HepG2 (cell line): ENCODE results near the gene MYLK3. TPM values are rescaled to one million over a fixed set of nuclear protein-coding genes. Genes with fewer than 3 reads are reported as not detected.

Source experiments
- ATAC-seq: fragments of 200-7000 bp; cut with Tn5 transposase; 3 replicates; pipeline ENCODE4 v1.9.1; 2020; ENCODE audit warnings: mild to moderate bottlenecking, moderate library complexity
- BruUV-seq: library from RNA; stranded (reverse); fragments of 400-500 nt; replicated peaks from 2 replicates; lab custom pipeline; 2021; lab: Mats Ljungman, UMichigan
- CTCF ChIA-PET: fragments of 300-600 bp; formaldehyde crosslinking; extraction: SDS; loops from one replicate; lab custom pipeline; 2021; ENCODE audit warnings: low total read pairs, inconsistent platforms, low intra/inter-chr PET ratio; lab: Yijun Ruan, JAX
- POLR2A ChIA-PET: fragments of 350-600 bp; sonication (Branson Sonifier 250); formaldehyde crosslinking; loops from one replicate; lab custom pipeline; 2020; ENCODE audit warnings: antibody characterized with exemption, inconsistent platforms; lab: Yijun Ruan, JAX
- DNase-seq: peaks from one replicate; pipeline ENCODE4 v3.0.0-alpha.2; 2015; ENCODE audit warnings: low spot score
- FAIRE-seq: peaks from 3 replicates; lab custom pipeline; 2011; peaks lifted over from hg19 to GRCh38; lab: Jason Lieb, UNC
- H2AFZ ChIP-seq: one replicate; pipeline ENCODE4 v1.6.1; 2011; ENCODE audit warnings: low read length, inconsistent platforms
- H3K27ac ChIP-seq: fragments of 300-600 bp; 3 replicates; pipeline ENCODE4 v1.8.0; 2011; ENCODE audit warnings: mixed run types, mild to moderate bottlenecking, mixed read lengths, low read length, inconsistent platforms; ENCODE audit not compliant: insufficient read depth; ENCODE audit errors: extremely low read length
- H3K27me3 ChIP-seq, 2 experiments: fragments of 200-600 bp in 1 of 2; 2 replicates in 1 of 2; 3 replicates in 1 of 2; pipeline versions ENCODE4 v1.6.0 to v1.8.0; 2011; ENCODE audit warnings: low read length in 2 of 2, mild to moderate bottlenecking in 2 of 2, moderate library complexity in 2 of 2, inconsistent platforms in 1 of 2; ENCODE audit not compliant: insufficient read depth in 2 of 2, control insufficient read depth in 1 of 2
- H3K36me3 ChIP-seq, 2 experiments: fragments of 200-600 bp in 1 of 2; replicated peaks in 1 of 2; 2 replicates in 1 of 2; 3 replicates in 1 of 2; pipeline versions ENCODE4 v1.5.1 to v1.8.0; 2011; ENCODE audit warnings: low read length in 2 of 2, inconsistent platforms in 1 of 2; ENCODE audit not compliant: insufficient read depth in 2 of 2, control insufficient read depth in 1 of 2
- H3K4me1 ChIP-seq: 2 replicates; pipeline ENCODE4 v1.5.1; 2012; ENCODE audit warnings: low read length, inconsistent platforms; ENCODE audit not compliant: insufficient read depth
- H3K4me2 ChIP-seq: 2 replicates; pipeline ENCODE4 v1.6.0; 2011; ENCODE audit warnings: low read depth, low read length, inconsistent platforms
- H3K4me3 ChIP-seq, 3 experiments: fragments of 200-600 bp in 1 of 3; sonication (generic), shearing (Covaris generic) in 1 of 3; replicated peaks in 1 of 3; 2 replicates each; pipeline ENCODE4 v1.5.1; 2011 to 2016; ENCODE audit warnings: low read length in 3 of 3, inconsistent platforms in 2 of 3, low read depth in 2 of 3, mild to moderate bottlenecking in 2 of 3, control low read depth in 1 of 3, mixed read lengths in 1 of 3; ENCODE audit not compliant: insufficient read depth in 1 of 3
- H3K79me2 ChIP-seq: one replicate; pipeline ENCODE4 v1.6.1; 2011; ENCODE audit warnings: low read length, inconsistent platforms; ENCODE audit not compliant: insufficient read depth
- H3K9ac ChIP-seq: 2 replicates; pipeline ENCODE4 v1.6.0; 2011; ENCODE audit warnings: mild to moderate bottlenecking, low read depth, low read length, inconsistent platforms; ENCODE audit not compliant: insufficient read depth
- H3K9me3 ChIP-seq: 2 replicates; pipeline ENCODE4 v1.5.1; 2012; ENCODE audit warnings: mild to moderate bottlenecking, low read length
- H4K20me1 ChIP-seq: 2 replicates; pipeline ENCODE4 v1.6.0; 2011; ENCODE audit warnings: inconsistent platforms, mild to moderate bottlenecking, low read length, moderate library complexity; ENCODE audit not compliant: insufficient read depth
- ELF3 ChIP-seq: IDR thresholded peaks from 2 replicates; pipeline ENCODE4 v1.6.1; 2016; ENCODE audit warnings: missing genetic modification reagents, missing compliant biosample characterization
- ERF ChIP-seq: IDR thresholded peaks from 2 replicates; pipeline ENCODE4 v1.6.1; 2018; ENCODE audit warnings: missing biosample characterization, missing genetic modification reagents
- FOXO1 ChIP-seq: sonication (generic); formaldehyde crosslinking; IDR thresholded peaks from 2 replicates; pipeline ENCODE4 v1.4.0; 2020; ENCODE audit warnings: missing genetic modification reagents
- IRF2 ChIP-seq: IDR thresholded peaks from 2 replicates; pipeline ENCODE4 v1.6.1; 2018; ENCODE audit warnings: missing genetic modification reagents, missing compliant biosample characterization
- KDM3A ChIP-seq: IDR thresholded peaks from 2 replicates; pipeline ENCODE4 v1.6.1; 2018; ENCODE audit warnings: low read depth, missing compliant biosample characterization
- MIER2 ChIP-seq: IDR thresholded peaks from 2 replicates; pipeline ENCODE4 v1.6.1; 2016; ENCODE audit warnings: missing biosample characterization, missing genetic modification reagents
- NFYC ChIP-seq: IDR thresholded peaks from 2 replicates; pipeline ENCODE4 v1.6.1; 2016; ENCODE audit warnings: missing genetic modification reagents, missing compliant biosample characterization
- RFX1 ChIP-seq: fragments of 450-650 bp; IDR thresholded peaks from 2 replicates; pipeline ENCODE4 v1.6.1; 2017
- SALL1 ChIP-seq: sonication (generic); formaldehyde crosslinking; IDR thresholded peaks from 2 replicates; pipeline ENCODE4 v1.8.0; 2022; ENCODE audit warnings: mild to moderate bottlenecking, missing genetic modification reagents
- SMAD3 ChIP-seq: sonication (generic); formaldehyde crosslinking; IDR thresholded peaks from 2 replicates; pipeline ENCODE4 v1.4.0; 2020; ENCODE audit warnings: missing genetic modification reagents
- STAG1 ChIP-seq: sonication (generic); formaldehyde crosslinking; IDR thresholded peaks from 2 replicates; pipeline ENCODE4 v1.4.0; 2020; ENCODE audit warnings: missing genetic modification reagents
- TAF15 ChIP-seq: fragments of 200-400 bp; formaldehyde crosslinking; IDR thresholded peaks from one replicate; pipeline ENCODE4 v1.6.1; 2018; ENCODE audit warnings: mild to moderate bottlenecking, low read depth, low read length; ENCODE audit not compliant: poor library complexity, severe bottlenecking
- XRCC5 ChIP-seq: fragments of 200-400 bp; formaldehyde crosslinking; optimal IDR thresholded peaks from 2 replicates; pipeline ENCODE3; 2017; ENCODE audit warnings: mild to moderate bottlenecking, low read length
- ZNF331 ChIP-seq: sonication (generic); formaldehyde crosslinking; IDR thresholded peaks from 2 replicates; pipeline ENCODE4 v1.4.0; 2020; ENCODE audit warnings: missing genetic modification reagents
- WGBS: methylation state at CpG from one replicate; pipeline ENCODE4 v1.1.6; 2017; ENCODE audit warnings: low lambda C conversion rate; 5-methylcytosine and 5-hydroxymethylcytosine counted together
- in situ Hi-C: cut with HindIII; loops from 2 replicates; pipeline ENCODE4 v1.10.0; 2017; ENCODE audit warnings: low pct_unique_long_range_greater_than_20kb; ENCODE audit not compliant: extremely low pct_ligation_motif_present
- intact Hi-C: fragments of 100-400 bp; cut with micrococcal nuclease; formaldehyde crosslinking; loops from one replicate; pipeline ENCODE4 v1.10.0; 2022; ENCODE audit not compliant: unreplicated experiment
- polyA plus RNA-seq, 8 experiments: library from polyadenylated mRNA; depleted of rRNA in 3 of 8; stranded (reverse) in 7 of 8; unstranded in 1 of 8; fragments of >200 nt; fragmentation: Illumina TruSeq in 4 of 8; extraction: Trizol in 4 of 8; gene quantifications; 2 replicates each; pipeline versions ENCODE4 v1.2.1 to v1.2.3, GENCODE V29; 2011 to 2016; ENCODE audit warnings: low read depth in 4 of 8, missing spikeins in 1 of 8, mixed read lengths in 1 of 8; ENCODE audit not compliant: insufficient read depth in 1 of 8
- total RNA-seq, 5 experiments: library from RNA; depleted of rRNA; stranded (reverse); fragments of >200 nt; fragmentation: Illumina TruSeq; extraction: Trizol; gene quantifications; 2 replicates each; pipeline ENCODE4 v1.2.3, GENCODE V29; 2016; ENCODE audit warnings: low read depth in 1 of 5
- TF ChIP-seq, protein P1 (sequence below): IDR thresholded peaks from 2 replicates; pipeline ENCODE4 v1.6.1; 2012; ENCODE audit warnings: inconsistent platforms
- TF ChIP-seq, protein P2 (sequence below): sonication (generic); IDR thresholded peaks from 2 replicates; pipeline ENCODE4 v1.6.1; 2016; ENCODE audit warnings: low read depth, borderline replicate concordance
- TF ChIP-seq, protein P3 (sequence below): sonication (generic); formaldehyde crosslinking; IDR thresholded peaks from 2 replicates; pipeline ENCODE4 v1.5.1; 2020; ENCODE audit warnings: mild to moderate bottlenecking, moderate library complexity, missing genetic modification reagents
- TF ChIP-seq, protein P4 (sequence below): sonication (generic); formaldehyde crosslinking; IDR thresholded peaks from 2 replicates; pipeline ENCODE4 v1.4.0; 2020; ENCODE audit warnings: mild to moderate bottlenecking, missing genetic modification reagents
- TF ChIP-seq, protein P5 (sequence below): sonication (generic); formaldehyde crosslinking; IDR thresholded peaks from 2 replicates; pipeline ENCODE4 v1.4.0; 2020; ENCODE audit warnings: missing genetic modification reagents

Gene MYLK3
- total and polyA plus RNA-seq, 2 of the 13 experiments (the other 11 are each of a cell fraction or from before 2014, with no cell fraction given), result 0.04 to 0.18 TPM

DNA sequence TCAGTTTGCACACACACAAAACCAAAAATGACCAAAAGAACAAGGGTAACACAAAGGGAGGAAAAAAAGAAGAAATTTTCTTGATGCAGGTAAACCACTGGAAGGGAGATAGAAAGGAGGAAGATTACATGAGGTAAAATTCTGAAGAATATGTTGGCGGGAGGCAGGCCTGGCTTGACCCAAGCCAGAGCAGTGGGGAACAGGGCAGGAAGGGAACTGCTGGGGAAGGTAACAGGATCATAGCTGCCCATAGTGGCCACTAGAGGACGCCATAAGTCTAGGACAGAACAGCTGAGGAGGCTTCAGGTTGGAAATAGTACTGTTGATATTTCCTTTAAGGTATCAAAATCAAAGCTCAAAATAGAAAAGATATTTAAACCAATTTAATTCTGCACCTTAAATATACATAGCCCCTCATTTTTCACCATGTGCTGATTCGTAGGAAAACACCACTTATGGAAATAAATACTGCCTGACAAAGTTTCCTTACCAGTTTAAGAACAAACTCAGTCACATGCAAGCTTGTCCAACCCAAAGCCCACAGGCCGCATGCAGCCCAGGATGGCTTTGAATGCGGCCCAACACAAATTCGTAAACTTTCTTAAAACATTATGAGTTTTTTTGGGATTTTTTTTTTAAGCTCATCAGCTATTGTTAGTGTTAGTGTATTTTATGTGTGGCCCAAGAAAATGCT lies 74.7 kb downstream of the MYLK3 start:
- peaks cover 13% of the 10 kb centered on the region for H3K4me1 ChIP-seq
- in situ Hi-C loops (no loop called here), intact Hi-C loops (loop anchor here (1.0 kb wide), 2 partner anchors 15 to 128 kb away; no protein-coding TSS in a partner anchor)
- ChIA-PET CTCF (interaction anchor here (1.1 to 2.6 kb wide), 4 partner anchors 14 to 236 kb away, joined by 3 to 35 read pairs (median 14); partner anchors contain the start of gene VPS35), POLR2A (interaction anchor here (1.2 to 1.5 kb wide), 3 partner anchors 17 to 127 kb away, joined by 3 to 8 read pairs (median 6); partner anchors contain the start of gene ORC6)
- H3K36me3 ChIP-seq, result peaks cover 18 to 73% of the 10 kb centered on the region in 2 experiments
- BruUV-seq, result no TSS peak
- WGBS, result 62% methylated on average over 6 of the region's 6 CpGs
- H3K4me2 ChIP-seq, result no peak overlapping the region
- no peaks in the 10 kb centered on the region for H3K27me3 ChIP-seq
- no peak overlapping the region for H2AFZ ChIP-seq
- H3K79me2 ChIP-seq, result no peaks in the 10 kb centered on the region
- H3K9ac ChIP-seq, result no peak overlapping the region
- H3K9me3 ChIP-seq, result no peaks in the 10 kb centered on the region
- peak; percentile 15 for FAIRE-seq
- no peak overlapping the region for H3K27ac ChIP-seq
- H3K4me3 ChIP-seq, result no peak overlapping the region
- peak; percentile 79 for DNase-seq
- ATAC-seq, result peak; percentile 100
- 0 out of 2 replicates have a peak, but pooled peaks cover 3% of the 10 kb centered on the region for H4K20me1 ChIP-seq
- TF ChIP-seq SALL1 (CRISPR knock-in tag) (peak; percentile 49; the same call in 1 of the 2 replicates), SMAD3 (CRISPR knock-in tag) (peak; percentile 31; the same call in 1 of the 2 replicates), ELF3 (peak; percentile 52; the same call in 1 of the 2 replicates), NFYC (CRISPR knock-in tag) (no peak), STAG1 (CRISPR knock-in tag) (peak; percentile 94), TAF15 (no peak), FOXO1 (0 out of 2 replicates have a peak, but pooled peaks have one; percentile 10), MIER2 (peak; percentile 37; the same call in 1 of the 2 replicates), ZNF331 (CRISPR knock-in tag) (0 out of 2 replicates have a peak, but pooled peaks have one; percentile 40), IRF2 (CRISPR knock-in tag) (0 out of 2 replicates have a peak, but pooled peaks have one; percentile 54), RFX1 (no peak), KDM3A (CRISPR knock-in tag) (peak; percentile 66; the same call in 1 of the 2 replicates), XRCC5 (peak; percentile 73), ERF (CRISPR knock-in tag) (peak; percentile 31; the same call in 1 of the 2 replicates)
- TF ChIP-seq, protein P1, sequence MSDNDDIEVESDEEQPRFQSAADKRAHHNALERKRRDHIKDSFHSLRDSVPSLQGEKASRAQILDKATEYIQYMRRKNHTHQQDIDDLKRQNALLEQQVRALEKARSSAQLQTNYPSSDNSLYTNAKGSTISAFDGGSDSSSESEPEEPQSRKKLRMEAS, result peak; percentile 28; the same call in 1 of the 2 replicates
- TF ChIP-seq, protein P2, sequence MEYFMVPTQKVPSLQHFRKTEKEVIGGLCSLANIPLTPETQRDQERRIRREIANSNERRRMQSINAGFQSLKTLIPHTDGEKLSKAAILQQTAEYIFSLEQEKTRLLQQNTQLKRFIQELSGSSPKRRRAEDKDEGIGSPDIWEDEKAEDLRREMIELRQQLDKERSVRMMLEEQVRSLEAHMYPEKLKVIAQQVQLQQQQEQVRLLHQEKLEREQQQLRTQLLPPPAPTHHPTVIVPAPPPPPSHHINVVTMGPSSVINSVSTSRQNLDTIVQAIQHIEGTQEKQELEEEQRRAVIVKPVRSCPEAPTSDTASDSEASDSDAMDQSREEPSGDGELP, result peak; percentile 67; the same call in 1 of the 2 replicates
- TF ChIP-seq, protein P3, sequence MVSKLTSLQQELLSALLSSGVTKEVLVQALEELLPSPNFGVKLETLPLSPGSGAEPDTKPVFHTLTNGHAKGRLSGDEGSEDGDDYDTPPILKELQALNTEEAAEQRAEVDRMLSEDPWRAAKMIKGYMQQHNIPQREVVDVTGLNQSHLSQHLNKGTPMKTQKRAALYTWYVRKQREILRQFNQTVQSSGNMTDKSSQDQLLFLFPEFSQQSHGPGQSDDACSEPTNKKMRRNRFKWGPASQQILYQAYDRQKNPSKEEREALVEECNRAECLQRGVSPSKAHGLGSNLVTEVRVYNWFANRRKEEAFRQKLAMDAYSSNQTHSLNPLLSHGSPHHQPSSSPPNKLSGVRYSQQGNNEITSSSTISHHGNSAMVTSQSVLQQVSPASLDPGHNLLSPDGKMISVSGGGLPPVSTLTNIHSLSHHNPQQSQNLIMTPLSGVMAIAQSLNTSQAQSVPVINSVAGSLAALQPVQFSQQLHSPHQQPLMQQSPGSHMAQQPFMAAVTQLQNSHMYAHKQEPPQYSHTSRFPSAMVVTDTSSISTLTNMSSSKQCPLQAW (CRISPR knock-in tag), result 0 out of 2 replicates have a peak, but pooled peaks have one; percentile 28
- TF ChIP-seq, protein P4, sequence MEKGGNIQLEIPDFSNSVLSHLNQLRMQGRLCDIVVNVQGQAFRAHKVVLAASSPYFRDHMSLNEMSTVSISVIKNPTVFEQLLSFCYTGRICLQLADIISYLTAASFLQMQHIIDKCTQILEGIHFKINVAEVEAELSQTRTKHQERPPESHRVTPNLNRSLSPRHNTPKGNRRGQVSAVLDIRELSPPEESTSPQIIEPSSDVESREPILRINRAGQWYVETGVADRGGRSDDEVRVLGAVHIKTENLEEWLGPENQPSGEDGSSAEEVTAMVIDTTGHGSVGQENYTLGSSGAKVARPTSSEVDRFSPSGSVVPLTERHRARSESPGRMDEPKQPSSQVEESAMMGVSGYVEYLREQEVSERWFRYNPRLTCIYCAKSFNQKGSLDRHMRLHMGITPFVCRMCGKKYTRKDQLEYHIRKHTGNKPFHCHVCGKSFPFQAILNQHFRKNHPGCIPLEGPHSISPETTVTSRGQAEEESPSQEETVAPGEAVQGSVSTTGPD (CRISPR knock-in tag), result no peak
- TF ChIP-seq, protein P5, sequence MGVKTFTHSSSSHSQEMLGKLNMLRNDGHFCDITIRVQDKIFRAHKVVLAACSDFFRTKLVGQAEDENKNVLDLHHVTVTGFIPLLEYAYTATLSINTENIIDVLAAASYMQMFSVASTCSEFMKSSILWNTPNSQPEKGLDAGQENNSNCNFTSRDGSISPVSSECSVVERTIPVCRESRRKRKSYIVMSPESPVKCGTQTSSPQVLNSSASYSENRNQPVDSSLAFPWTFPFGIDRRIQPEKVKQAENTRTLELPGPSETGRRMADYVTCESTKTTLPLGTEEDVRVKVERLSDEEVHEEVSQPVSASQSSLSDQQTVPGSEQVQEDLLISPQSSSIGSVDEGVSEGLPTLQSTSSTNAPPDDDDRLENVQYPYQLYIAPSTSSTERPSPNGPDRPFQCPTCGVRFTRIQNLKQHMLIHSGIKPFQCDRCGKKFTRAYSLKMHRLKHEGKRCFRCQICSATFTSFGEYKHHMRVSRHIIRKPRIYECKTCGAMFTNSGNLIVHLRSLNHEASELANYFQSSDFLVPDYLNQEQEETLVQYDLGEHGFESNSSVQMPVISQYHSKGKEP (CRISPR knock-in tag), result 0 out of 2 replicates have a peak, but pooled peaks have one; percentile 64
